Lower leg skin (tissue), 3 donors: ENCODE results near the gene STRA8.

Source experiments
- POLR2A ChIP-seq, 2 donors: fragments of 450-650 bp; IDR thresholded peaks; one replicate each; pipeline ENCODE4 v1.6.1; 2016 to 2017; ENCODE audit warnings: antibody characterized with exemption in 2 of 2, mild to moderate bottlenecking in 1 of 2, moderate library complexity in 1 of 2
- TF ChIP-seq, protein P1 (sequence below), 3 donors: fragments of 450-650 bp; IDR thresholded peaks; one replicate each; pipeline ENCODE4 v1.5.1; 2016; ENCODE audit warnings: antibody characterized with exemption in 3 of 3, mild to moderate bottlenecking in 3 of 3, moderate library complexity in 2 of 3

DNA sequence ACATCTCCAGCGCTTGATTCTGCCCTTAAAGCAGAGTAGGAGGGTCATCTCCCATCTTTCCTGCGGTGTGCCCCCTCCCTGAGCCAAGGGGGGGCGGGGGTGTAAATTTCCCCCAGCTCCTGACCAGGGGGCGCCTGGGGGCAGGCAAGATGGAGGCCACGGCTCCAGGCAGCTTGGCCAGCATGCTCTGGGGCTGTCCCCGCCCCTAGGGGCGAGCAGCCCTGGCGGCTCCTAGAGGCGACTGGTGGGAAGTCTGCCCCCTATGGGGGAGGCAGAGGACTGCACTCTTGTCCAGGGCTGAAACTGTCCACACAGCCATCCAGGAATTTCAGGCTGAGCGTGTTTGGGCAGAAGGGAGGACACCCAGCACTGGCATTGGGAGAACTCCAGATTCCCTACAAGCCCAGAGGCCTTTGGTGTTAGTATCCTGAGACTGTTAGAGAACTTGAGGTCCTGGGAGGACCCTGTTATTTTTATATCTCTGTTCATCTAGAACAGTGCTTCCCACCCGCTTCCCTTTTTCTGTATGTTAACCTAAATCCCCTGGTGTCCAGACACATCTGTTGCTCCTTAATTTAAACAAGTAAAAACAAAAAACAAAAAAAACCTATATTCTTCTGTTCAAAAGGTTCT, 4.6 kb downstream of the STRA8 start:
- TF ChIP-seq, protein P1, sequence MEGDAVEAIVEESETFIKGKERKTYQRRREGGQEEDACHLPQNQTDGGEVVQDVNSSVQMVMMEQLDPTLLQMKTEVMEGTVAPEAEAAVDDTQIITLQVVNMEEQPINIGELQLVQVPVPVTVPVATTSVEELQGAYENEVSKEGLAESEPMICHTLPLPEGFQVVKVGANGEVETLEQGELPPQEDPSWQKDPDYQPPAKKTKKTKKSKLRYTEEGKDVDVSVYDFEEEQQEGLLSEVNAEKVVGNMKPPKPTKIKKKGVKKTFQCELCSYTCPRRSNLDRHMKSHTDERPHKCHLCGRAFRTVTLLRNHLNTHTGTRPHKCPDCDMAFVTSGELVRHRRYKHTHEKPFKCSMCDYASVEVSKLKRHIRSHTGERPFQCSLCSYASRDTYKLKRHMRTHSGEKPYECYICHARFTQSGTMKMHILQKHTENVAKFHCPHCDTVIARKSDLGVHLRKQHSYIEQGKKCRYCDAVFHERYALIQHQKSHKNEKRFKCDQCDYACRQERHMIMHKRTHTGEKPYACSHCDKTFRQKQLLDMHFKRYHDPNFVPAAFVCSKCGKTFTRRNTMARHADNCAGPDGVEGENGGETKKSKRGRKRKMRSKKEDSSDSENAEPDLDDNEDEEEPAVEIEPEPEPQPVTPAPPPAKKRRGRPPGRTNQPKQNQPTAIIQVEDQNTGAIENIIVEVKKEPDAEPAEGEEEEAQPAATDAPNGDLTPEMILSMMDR (IDR thresholded peaks at IDR 0.05), result no peak
- TF ChIP-seq POLR2A (IDR thresholded peaks at IDR 0.05), result no peak
